ENCODE results near the gene RPL39L.
A peak's percentile ranks its signal among the peaks of the same experiment; 100 is the strongest.

Gene RPL39L

GRCh38 chr3:187098923-187099512 is 40.3 kb downstream of the RPL39L start:
- TF ChIP-seq CTCF (IDR thresholded peaks at IDR 0.05; ENCODE audit: low read length) = no peak
- no peak for TF ChIP-seq EZH2 (optimal IDR thresholded peaks at IDR 0.05; ENCODE audit: low read depth, low read length)
- no peak for TF ChIP-seq EZH2phosphoT487 (IDR thresholded peaks at IDR 0.05; ENCODE audit: low read length)
- Histone ChIP-seq H3K9me2 (replicated peaks; ENCODE audit: insufficient read depth, low read length) (no peaks in the 10 kb centered on the region), H3K27me3 (replicated peaks; ENCODE audit: insufficient read depth, low read length) (no peaks in the 10 kb centered on the region), H3K79me2 (ENCODE audit: low read length) (peaks cover 51% of the 10 kb centered on the region), H3K27ac (ENCODE audit: low read length) (no peak overlapping the region), H3K36me3 (replicated peaks; ENCODE audit: insufficient read depth, low read length) (no peaks in the 10 kb centered on the region), H3K4me2 (ENCODE audit: low read depth, low read length) (no peak overlapping the region), H2AFZ (ENCODE audit: low read length) (no peak overlapping the region), H3F3A (ENCODE audit: insufficient read depth, low read length) (peaks cover 29% of the 10 kb centered on the region), H3K9me3 (replicated peaks; ENCODE audit: insufficient read depth, low read length) (no peaks in the 10 kb centered on the region), H3K4me1 (ENCODE audit: low read length) (peaks cover 56% of the 10 kb centered on the region), H3K9ac (ENCODE audit: low read length) (no peak overlapping the region), H4K20me1 (ENCODE audit: insufficient read depth, low read length) (no peaks in the 10 kb centered on the region), H3K4me3 (ENCODE audit: low read length) (no peak overlapping the region)
- DNase-seq = no peak

- Histone ChIP-seq H3K9me2 (replicated peaks; ENCODE audit: insufficient read depth, low read length) (no peaks in the 10 kb centered on the region), H2AFZ (ENCODE audit: low read length) (no peak overlapping the region), H3K9me3 (replicated peaks; ENCODE audit: insufficient read depth, low read length) (no peaks in the 10 kb centered on the region), H3K36me3 (replicated peaks; ENCODE audit: insufficient read depth, low read length) (0 out of 2 replicates have a peak, but pooled peaks cover 3% of the 10 kb centered on the region), H3K4me3 (ENCODE audit: low read length) (no peak overlapping the region), H3K4me2 (ENCODE audit: low read depth, low read length) (no peak overlapping the region), H3K4me1 (ENCODE audit: low read length) (peaks cover 36% of the 10 kb centered on the region), H4K20me1 (ENCODE audit: insufficient read depth, low read length) (no peaks in the 10 kb centered on the region), H3K27ac (ENCODE audit: low read length) (no peak overlapping the region), H3K9ac (ENCODE audit: low read length) (no peak overlapping the region), H3K79me2 (ENCODE audit: low read length) (peaks cover 28% of the 10 kb centered on the region), H3F3A (ENCODE audit: insufficient read depth, low read length) (peaks cover 16% of the 10 kb centered on the region), H3K27me3 (replicated peaks; ENCODE audit: insufficient read depth, low read length) (no peaks in the 10 kb centered on the region)
- no peak for DNase-seq
- no peak for TF ChIP-seq EZH2phosphoT487 (IDR thresholded peaks at IDR 0.05; ENCODE audit: low read length)
- no peak for TF ChIP-seq EZH2 (optimal IDR thresholded peaks at IDR 0.05; ENCODE audit: low read depth, low read length)
- no peak for TF ChIP-seq CTCF (IDR thresholded peaks at IDR 0.05; ENCODE audit: low read length)
Observed at GRCh38 chr3:187093320-187093719, 46.0 kb downstream of the RPL39L start.

GRCh38 chr3:187088701-187089100 is 50.6 kb downstream of the RPL39L start:
- Histone ChIP-seq H2AFZ (ENCODE audit: low read length) (no peak overlapping the region), H3K36me3 (replicated peaks; ENCODE audit: insufficient read depth, low read length) (0 out of 2 replicates have a peak, but pooled peaks cover under 1% of the 10 kb centered on the region), H3K9ac (ENCODE audit: low read length) (no peak overlapping the region), H3K9me2 (replicated peaks; ENCODE audit: insufficient read depth, low read length) (no peaks in the 10 kb centered on the region), H3F3A (ENCODE audit: insufficient read depth, low read length) (peaks cover 15% of the 10 kb centered on the region), H3K27me3 (replicated peaks; ENCODE audit: insufficient read depth, low read length) (no peaks in the 10 kb centered on the region), H3K4me2 (ENCODE audit: low read depth, low read length) (peak overlapping the region; percentile 42), H3K79me2 (ENCODE audit: low read length) (no peaks in the 10 kb centered on the region), H4K20me1 (ENCODE audit: insufficient read depth, low read length) (no peaks in the 10 kb centered on the region), H3K9me3 (replicated peaks; ENCODE audit: insufficient read depth, low read length) (no peaks in the 10 kb centered on the region), H3K4me3 (ENCODE audit: low read length) (no peak overlapping the region), H3K4me1 (ENCODE audit: low read length) (peaks cover 22% of the 10 kb centered on the region), H3K27ac (ENCODE audit: low read length) (peak overlapping the region; percentile 44; the same call in 1 of the 2 replicates)
- TF ChIP-seq EZH2phosphoT487 (IDR thresholded peaks at IDR 0.05; ENCODE audit: low read length) (no peak), EZH2 (optimal IDR thresholded peaks at IDR 0.05; ENCODE audit: low read depth, low read length) (no peak), CTCF (IDR thresholded peaks at IDR 0.05; ENCODE audit: low read length) (no peak)
- peak; percentile 78 for DNase-seq

Measured in MM.1S (cell line).